Measurements from ENCODE around the gene UFD1. TPM values are rescaled to one million over a fixed set of nuclear protein-coding genes. Genes with fewer than 3 reads are reported as not detected.

UFD1 gene
- polyA plus RNA-seq, 4 donors = 65.1 to 69.1 (median 67.0) TPM

DNA sequence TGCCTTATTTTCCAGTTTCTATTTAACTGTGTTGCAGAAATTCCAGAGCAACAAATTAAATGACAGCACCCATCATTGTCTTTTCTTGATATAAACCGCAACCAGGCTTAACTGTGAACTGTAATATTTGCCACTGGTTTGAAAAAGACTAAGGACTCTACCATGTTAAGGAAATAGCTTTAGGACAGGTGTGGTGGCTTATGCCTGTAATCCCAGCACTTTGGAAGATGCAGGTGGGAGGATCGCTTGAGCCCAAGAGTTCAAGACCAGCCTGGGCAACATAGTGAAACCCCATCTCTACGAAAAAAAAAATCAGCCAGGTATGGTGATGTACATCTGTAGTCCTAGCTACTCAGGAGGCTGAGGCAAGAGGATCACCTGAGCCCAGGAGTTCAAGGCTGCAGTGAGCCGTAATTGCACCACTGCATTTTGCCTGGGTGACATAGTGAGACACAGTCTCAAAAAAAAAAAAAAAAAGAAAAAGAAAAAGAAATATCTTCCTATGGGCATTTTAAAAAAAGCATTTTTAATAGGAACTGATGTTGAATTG lies 76.3 kb downstream of the UFD1 start:
- DNase-seq (ENCODE audit: low read depth in 4 of 4, low spot score in 3 of 4) = no peak

DNA sequence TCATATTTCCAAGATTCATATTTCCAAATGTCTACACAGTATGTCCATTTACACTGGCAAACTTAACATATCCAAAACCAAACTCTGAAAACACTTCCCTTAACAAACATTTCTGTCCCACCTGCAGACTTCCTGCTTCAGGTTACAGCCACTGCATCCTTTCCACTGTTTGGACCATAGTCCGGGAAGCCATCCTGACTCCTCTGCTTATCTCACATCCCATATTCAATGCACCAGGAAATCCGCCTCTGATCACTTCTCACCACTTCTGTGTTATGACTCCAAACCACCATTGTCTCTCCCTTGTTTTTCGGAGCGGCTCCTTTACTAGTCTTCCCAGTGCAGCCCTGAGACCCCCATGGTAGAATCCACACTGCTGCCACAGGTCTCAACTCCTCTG lies 77.5 kb downstream of the UFD1 start:
- no peak for DNase-seq (ENCODE audit: low read depth in 4 of 4, low spot score in 3 of 4)

DNA sequence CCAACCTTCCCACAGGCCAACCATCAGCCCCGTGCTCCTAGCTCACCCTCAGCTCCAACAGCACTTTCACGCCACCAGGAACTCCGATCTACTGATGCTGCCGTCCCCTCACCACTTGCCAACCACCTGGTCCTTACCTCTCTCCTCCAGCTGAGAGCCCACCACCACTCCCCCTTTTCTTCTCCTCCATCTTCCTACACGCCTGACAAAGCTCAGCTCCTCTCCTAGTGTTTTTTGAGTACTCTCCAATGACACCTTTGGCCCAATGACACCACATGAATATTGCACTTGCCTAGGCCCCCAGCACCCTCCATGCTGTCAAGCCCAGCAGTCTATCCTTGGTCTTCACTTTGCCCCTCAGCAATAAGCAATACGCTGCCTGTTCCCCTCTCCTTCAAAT lies 78.1 kb downstream of the UFD1 start:
- no peak for DNase-seq (ENCODE audit: low read depth in 4 of 4, low spot score in 3 of 4)

Other genes with a start within 250 kb of the UFD1 start
- 1 to 10 TPM; 3.3 to 5.9 (median 4.8) TPM for gene CLTCL1, start 187.5 kb downstream of the UFD1 start, polyA plus RNA-seq (ENCODE audit: insufficient read length in 4 of 4)
- gene HIRA, start 47.5 kb downstream of the UFD1 start, polyA plus RNA-seq (ENCODE audit: insufficient read length in 4 of 4) = 10 to 100 TPM; 33.5 to 37.0 (median 35.3) TPM
- 10 to 100 TPM; 43.8 to 47.2 (median 46.2) TPM for gene MRPL40, start 46.6 kb downstream of the UFD1 start, polyA plus RNA-seq (ENCODE audit: insufficient read length in 4 of 4)
- 10 to 100 TPM; 42.9 to 47.0 (median 44.3) TPM for gene C22orf39, start 31.5 kb downstream of the UFD1 start, polyA plus RNA-seq (ENCODE audit: insufficient read length in 4 of 4)
- 10 to 100 TPM; 14.7 to 21.1 (median 17.4) TPM for gene CDC45, start 727 bp upstream of the UFD1 start, polyA plus RNA-seq (ENCODE audit: insufficient read length in 4 of 4)
- gene CLDN5, start 45.2 kb upstream of the UFD1 start, polyA plus RNA-seq (ENCODE audit: insufficient read length in 4 of 4) = 10 to 100 TPM; 24.1 to 51.9 (median 26.2) TPM
- 10 to 100 TPM; 33.6 to 37.5 (median 34.6) TPM for gene SEPTIN5, start 235.3 kb upstream of the UFD1 start, polyA plus RNA-seq (ENCODE audit: insufficient read length in 4 of 4)
- gene GP1BB, start 244.3 kb upstream of the UFD1 start, polyA plus RNA-seq (ENCODE audit: insufficient read length in 4 of 4) = 1 to 10 TPM; 4.1 to 5.9 (median 4.7) TPM